Measurements from ENCODE around the gene SERTM1.
A peak's percentile ranks its signal among the peaks of the same experiment; 100 is the strongest.

SERTM1 gene

DNA sequence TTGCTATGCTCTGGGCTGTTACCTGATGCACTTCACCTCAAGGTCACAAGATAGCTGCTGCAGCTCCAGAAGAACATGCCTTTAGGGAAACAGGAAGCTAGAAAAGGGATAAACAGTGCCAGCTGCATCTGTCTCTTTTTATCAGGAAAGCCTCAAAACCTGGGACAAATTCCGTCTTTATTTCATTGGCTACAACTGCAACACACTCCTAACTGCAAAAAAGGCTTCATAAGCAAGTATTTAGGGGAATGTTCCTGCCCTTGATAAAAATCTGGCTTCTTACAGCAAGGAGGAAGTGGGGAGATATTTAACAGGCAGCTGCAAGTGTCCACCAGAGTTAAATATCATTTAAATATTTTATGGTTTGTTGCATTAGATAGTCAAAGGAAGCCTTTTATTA lies 34.2 kb upstream of the SERTM1 start:
- no CpG with 5 or more reads among the region's 1 CpG for WGBS
- Histone ChIP-seq H3K4ac (ENCODE audit: low read depth in 1 of 2, low read length in 2 of 2) (no peak overlapping the region), H2BK120ac (ENCODE audit: low read depth, low read length) (no peak overlapping the region), H3K14ac (ENCODE audit: low read length in 2 of 2) (no peak overlapping the region), H4K91ac (ENCODE audit: low read length) (no peak overlapping the region), H3K36me3 (ENCODE audit: control insufficient read depth in 1 of 2, insufficient read depth in 2 of 2, low read depth in 1 of 2, low read length in 2 of 2) (no peaks in the 10 kb centered on the region), H2BK12ac (ENCODE audit: low read length in 2 of 2) (no peak overlapping the region), H3K27me3 (ENCODE audit: control insufficient read depth in 1 of 2, insufficient read depth in 1 of 2, low read length in 2 of 2) (no peaks in the 10 kb centered on the region), H3K9ac (ENCODE audit: low read length) (no peak overlapping the region), H3K23ac (ENCODE audit: low read length in 2 of 2) (no peak overlapping the region), H2AFZ (ENCODE audit: low read depth, low read length) (no peak overlapping the region), H3K4me3 (ENCODE audit: insufficient read depth in 1 of 2, low read depth in 1 of 2, low read length in 2 of 2) (no peak overlapping the region), H4K8ac (ENCODE audit: low read length) (no peak overlapping the region), H3K18ac (ENCODE audit: low read depth in 1 of 2, low read length in 2 of 2) (no peak overlapping the region), H3K4me2 (ENCODE audit: low read length, poor library complexity, severe bottlenecking) (no peak overlapping the region), H2AK5ac (ENCODE audit: low read length, severe bottlenecking) (no peak overlapping the region), H3K27ac (ENCODE audit: low read length, poor library complexity, severe bottlenecking) (no peak overlapping the region), H2BK15ac (ENCODE audit: low read depth, poor library complexity, severe bottlenecking) (no peak overlapping the region), H3K4me1 (ENCODE audit: control insufficient read depth, insufficient read depth, low read depth, low read length) (no peaks in the 10 kb centered on the region), H3K9me3 (ENCODE audit: control insufficient read depth, low read length) (no peaks in the 10 kb centered on the region), H2BK5ac (ENCODE audit: low read depth, low read length, poor library complexity, severe bottlenecking) (no peak overlapping the region), H3K79me1 (replicated peaks; ENCODE audit: low read length, poor library complexity, severe bottlenecking) (no peaks in the 10 kb centered on the region)
- DNase-seq = no peak

DNA sequence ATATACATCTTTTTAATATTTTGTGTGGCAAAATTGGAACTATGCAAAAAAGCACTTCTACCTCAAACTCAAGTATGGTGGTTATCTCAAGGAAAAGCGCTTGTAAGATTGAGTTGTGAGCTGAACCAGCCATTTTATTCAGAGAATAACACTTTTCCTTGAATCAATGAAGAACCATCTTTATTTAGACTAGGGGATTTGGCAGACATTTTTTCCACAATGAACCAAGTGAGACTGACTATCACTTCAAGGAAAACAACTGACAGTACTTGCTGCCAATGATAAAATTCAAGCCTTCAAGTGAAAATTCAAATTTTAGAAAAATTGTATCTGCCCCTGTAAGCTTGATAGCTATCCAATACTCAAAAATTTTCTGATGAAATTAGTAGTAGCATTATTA lies 23.2 kb upstream of the SERTM1 start:
- H3K27me3 ChIP-seq (ENCODE audit: control insufficient read depth in 1 of 2, insufficient read depth in 1 of 2, low read length in 2 of 2) = no peaks in the 10 kb centered on the region
- H4K91ac ChIP-seq (ENCODE audit: low read length) = no peak overlapping the region
- H3K4me1 ChIP-seq (ENCODE audit: control insufficient read depth, insufficient read depth, low read depth, low read length) = no peaks in the 10 kb centered on the region
- no peak overlapping the region for H2AFZ ChIP-seq (ENCODE audit: low read depth, low read length)
- no peak overlapping the region for H2AK5ac ChIP-seq (ENCODE audit: low read length, severe bottlenecking)
- no peak overlapping the region for H3K27ac ChIP-seq (ENCODE audit: low read length, poor library complexity, severe bottlenecking)
- no peaks in the 10 kb centered on the region for H3K9me3 ChIP-seq (ENCODE audit: control insufficient read depth, low read length)
- no CpG with 5 or more reads among the region's 1 CpG for WGBS
- DNase-seq = no peak
- no peaks in the 10 kb centered on the region for H3K79me1 ChIP-seq (replicated peaks; ENCODE audit: low read length, poor library complexity, severe bottlenecking)
- H3K4me2 ChIP-seq (ENCODE audit: low read length, poor library complexity, severe bottlenecking) = no peak overlapping the region
- no peak overlapping the region for H2BK5ac ChIP-seq (ENCODE audit: low read depth, low read length, poor library complexity, severe bottlenecking)
- H2BK15ac ChIP-seq (ENCODE audit: low read depth, poor library complexity, severe bottlenecking) = no peak overlapping the region
- no peak overlapping the region for H2BK120ac ChIP-seq (ENCODE audit: low read depth, low read length)
- no peak overlapping the region for H2BK12ac ChIP-seq (ENCODE audit: low read length in 2 of 2)
- H3K18ac ChIP-seq (ENCODE audit: low read depth in 1 of 2, low read length in 2 of 2) = no peak overlapping the region
- no peak overlapping the region for H3K23ac ChIP-seq (ENCODE audit: low read length in 2 of 2)
- no peak overlapping the region for H3K4me3 ChIP-seq (ENCODE audit: insufficient read depth in 1 of 2, low read depth in 1 of 2, low read length in 2 of 2)
- H3K4ac ChIP-seq (ENCODE audit: low read depth in 1 of 2, low read length in 2 of 2) = no peak overlapping the region
- H4K8ac ChIP-seq (ENCODE audit: low read length) = no peak overlapping the region
- H3K36me3 ChIP-seq (ENCODE audit: control insufficient read depth in 1 of 2, insufficient read depth in 2 of 2, low read depth in 1 of 2, low read length in 2 of 2) = no peaks in the 10 kb centered on the region
- no peak overlapping the region for H3K9ac ChIP-seq (ENCODE audit: low read length)
- no peak overlapping the region for H3K14ac ChIP-seq (ENCODE audit: low read length in 2 of 2)

DNA sequence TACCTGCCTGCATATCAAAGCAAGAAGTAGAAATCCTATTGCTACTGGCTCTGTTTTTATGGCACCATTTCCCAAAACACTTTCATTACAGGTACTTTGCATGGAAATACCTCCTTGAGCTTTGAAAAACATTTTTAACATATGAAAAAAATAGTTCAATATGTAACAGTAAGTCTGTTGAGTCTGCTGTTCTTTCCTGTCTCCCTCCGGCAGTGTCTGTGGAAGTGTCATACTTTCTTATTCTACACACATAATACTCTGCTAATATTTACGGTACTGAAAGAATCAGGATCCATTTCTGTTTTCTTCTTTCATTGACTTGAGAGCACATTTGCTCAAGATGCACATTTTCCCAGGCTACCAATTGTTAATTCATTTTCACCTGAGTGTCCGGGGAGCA lies 8.2 kb upstream of the SERTM1 start:
- WGBS = 86% methylated on average over 3 of the region's 3 CpGs
- Histone ChIP-seq H2AFZ (ENCODE audit: low read depth, low read length) (no peak overlapping the region), H3K4me2 (ENCODE audit: low read length, poor library complexity, severe bottlenecking) (no peak overlapping the region), H3K4ac (ENCODE audit: low read depth in 1 of 2, low read length in 2 of 2) (no peak overlapping the region), H3K27ac (ENCODE audit: low read length, poor library complexity, severe bottlenecking) (no peak overlapping the region), H3K9ac (ENCODE audit: low read length) (no peak overlapping the region), H3K23ac (ENCODE audit: low read length in 2 of 2) (no peak overlapping the region), H3K79me1 (replicated peaks; ENCODE audit: low read length, poor library complexity, severe bottlenecking) (no peaks in the 10 kb centered on the region), H4K8ac (ENCODE audit: low read length) (no peak overlapping the region), H2BK15ac (ENCODE audit: low read depth, poor library complexity, severe bottlenecking) (no peak overlapping the region), H2AK5ac (ENCODE audit: low read length, severe bottlenecking) (no peak overlapping the region), H3K36me3 (ENCODE audit: control insufficient read depth in 1 of 2, insufficient read depth in 2 of 2, low read depth in 1 of 2, low read length in 2 of 2) (no peaks in the 10 kb centered on the region), H3K14ac (ENCODE audit: low read length in 2 of 2) (no peak overlapping the region), H3K18ac (ENCODE audit: low read depth in 1 of 2, low read length in 2 of 2) (no peak overlapping the region), H4K91ac (ENCODE audit: low read length) (no peak overlapping the region), H2BK12ac (ENCODE audit: low read length in 2 of 2) (no peak overlapping the region), H3K4me3 (ENCODE audit: insufficient read depth in 1 of 2, low read depth in 1 of 2, low read length in 2 of 2) (no peak overlapping the region), H2BK5ac (ENCODE audit: low read depth, low read length, poor library complexity, severe bottlenecking) (no peak overlapping the region), H2BK120ac (ENCODE audit: low read depth, low read length) (no peak overlapping the region), H3K27me3 (ENCODE audit: control insufficient read depth in 1 of 2, insufficient read depth in 1 of 2, low read length in 2 of 2) (peaks cover 0 to 12% of the 10 kb centered on the region in 2 experiments), H3K4me1 (ENCODE audit: control insufficient read depth, insufficient read depth, low read depth, low read length) (no peaks in the 10 kb centered on the region), H3K9me3 (ENCODE audit: control insufficient read depth, low read length) (no peaks in the 10 kb centered on the region)
- DNase-seq = no peak

DNA sequence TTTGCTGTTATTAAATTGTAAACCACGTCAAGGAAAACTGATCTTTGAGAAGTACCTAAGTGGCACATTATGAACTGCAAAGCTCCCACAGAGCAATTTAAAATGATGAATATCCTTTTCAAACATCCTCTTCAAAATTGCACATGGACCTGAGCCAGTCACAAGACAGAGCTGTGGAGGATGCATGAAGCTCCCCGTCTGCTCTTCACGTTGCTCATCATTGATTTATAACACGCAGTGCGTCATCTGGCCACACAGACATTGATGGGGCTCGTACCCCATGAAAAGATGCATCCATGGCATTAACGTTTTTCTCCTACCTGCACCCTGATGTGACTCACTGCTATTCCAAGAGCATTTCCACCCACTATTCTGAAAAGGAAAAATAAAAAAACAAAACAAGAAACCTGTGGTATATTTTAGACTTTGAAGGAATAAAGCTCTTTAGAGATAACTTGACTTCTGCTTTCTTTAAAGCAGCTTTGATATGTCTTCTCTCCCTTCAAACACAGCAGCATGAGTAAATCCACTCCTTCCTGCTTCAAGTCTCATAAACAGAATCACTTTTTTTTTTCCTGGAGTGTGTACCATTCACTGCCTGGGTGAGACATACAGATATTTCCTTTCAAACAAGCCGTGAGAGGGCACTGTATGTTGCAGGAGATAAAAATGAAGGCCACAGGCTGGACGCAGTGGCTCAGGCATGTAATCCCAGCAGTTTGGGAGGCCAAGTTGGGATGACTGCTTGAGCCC lies 7.2 kb upstream of the SERTM1 start:
- 69% methylated on average over 8 of the region's 9 CpGs for WGBS
- peaks cover 0 to 22% of the 10 kb centered on the region in 2 experiments for H3K27me3 ChIP-seq (ENCODE audit: control insufficient read depth in 1 of 2, insufficient read depth in 1 of 2, low read length in 2 of 2)

More for the DNA sequence above, 7.2 kb upstream of the SERTM1 start:
- no peak overlapping the region for H3K4me3 ChIP-seq (ENCODE audit: insufficient read depth in 1 of 2, low read depth in 1 of 2, low read length in 2 of 2)
- H3K27ac ChIP-seq (ENCODE audit: low read length, poor library complexity, severe bottlenecking) = no peak overlapping the region
- H2BK120ac ChIP-seq (ENCODE audit: low read depth, low read length) = no peak overlapping the region
- H3K18ac ChIP-seq (ENCODE audit: low read depth in 1 of 2, low read length in 2 of 2) = no peak overlapping the region
- H2AK5ac ChIP-seq (ENCODE audit: low read length, severe bottlenecking) = no peak overlapping the region
- no peak overlapping the region for H2BK12ac ChIP-seq (ENCODE audit: low read length in 2 of 2)
- H3K4me2 ChIP-seq (ENCODE audit: low read length, poor library complexity, severe bottlenecking) = no peak overlapping the region
- no peak for DNase-seq
- no peaks in the 10 kb centered on the region for H3K4me1 ChIP-seq (ENCODE audit: control insufficient read depth, insufficient read depth, low read depth, low read length)
- no peaks in the 10 kb centered on the region for H3K79me1 ChIP-seq (replicated peaks; ENCODE audit: low read length, poor library complexity, severe bottlenecking)
- no peak overlapping the region for H4K8ac ChIP-seq (ENCODE audit: low read length)
- H2AFZ ChIP-seq (ENCODE audit: low read depth, low read length) = no peak overlapping the region
- no peak overlapping the region for H3K4ac ChIP-seq (ENCODE audit: low read depth in 1 of 2, low read length in 2 of 2)
- no peak overlapping the region for H4K91ac ChIP-seq (ENCODE audit: low read length)
- no peaks in the 10 kb centered on the region for H3K9me3 ChIP-seq (ENCODE audit: control insufficient read depth, low read length)
- H3K23ac ChIP-seq (ENCODE audit: low read length in 2 of 2) = peak overlapping the region in 1 of 2 experiments; percentile 72
- H3K36me3 ChIP-seq (ENCODE audit: control insufficient read depth in 1 of 2, insufficient read depth in 2 of 2, low read depth in 1 of 2, low read length in 2 of 2) = no peaks in the 10 kb centered on the region
- H2BK5ac ChIP-seq (ENCODE audit: low read depth, low read length, poor library complexity, severe bottlenecking) = no peak overlapping the region
- no peak overlapping the region for H2BK15ac ChIP-seq (ENCODE audit: low read depth, poor library complexity, severe bottlenecking)
- no peak overlapping the region for H3K9ac ChIP-seq (ENCODE audit: low read length)
- H3K14ac ChIP-seq (ENCODE audit: low read length in 2 of 2) = no peak overlapping the region
